ENCODE results near the gene METTL3. TPM values are rescaled to one million over a fixed set of nuclear protein-coding genes. Genes with fewer than 3 reads are reported as not detected.

The METTL3 gene
- total and polyA plus RNA-seq, 2 donors (not counting 3 experiments of a cell fraction or from before 2014, with no cell fraction given): 65.0 to 85.3 TPM

DNA sequence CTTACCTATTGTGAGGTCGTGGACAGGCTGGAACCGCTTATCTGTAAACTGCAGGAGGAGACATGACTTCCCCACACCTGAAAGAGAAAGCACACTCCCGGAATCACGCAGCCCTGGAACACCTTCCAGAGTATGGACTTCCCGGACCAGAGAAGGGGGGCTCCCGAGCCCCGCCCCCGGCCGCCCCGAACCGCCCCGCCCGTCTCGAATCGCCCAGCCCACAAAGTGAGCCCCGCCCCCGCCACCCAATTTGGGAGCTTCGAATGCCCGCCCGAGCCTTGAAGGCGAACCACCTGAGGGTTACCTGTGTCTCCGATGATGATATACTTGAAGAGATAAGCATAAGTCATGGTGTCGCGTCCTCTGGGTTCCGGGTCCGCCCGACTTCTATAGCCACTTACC is 34.6 kb downstream of the METTL3 start:
- H4K20me1 ChIP-seq (replicated peaks; ENCODE audit: control insufficient read depth, extremely low read depth, insufficient read depth, low read length): no peaks in the 10 kb centered on the region
- CTCF ChIA-PET: interaction anchor here (0.6 to 3.7 kb wide), 13 partner anchors 9 to 352 kb away, joined by 3 to 23 read pairs (median 5); partner anchors contain the start of genes CHD8, METTL3 and SUPT16H
- peak overlapping the region; percentile 69 to 91 (median 71) for H3K4me3 ChIP-seq (replicated peaks in 1 of 3; ENCODE audit: insufficient read depth in 1 of 3, low read depth in 1 of 3, low read length in 3 of 3)
- H3K36me3 ChIP-seq (ENCODE audit: control insufficient read depth in 2 of 2, extremely low read depth in 1 of 2, insufficient read depth in 2 of 2, low read length in 2 of 2): peaks cover 0 to 7% of the 10 kb centered on the region in 2 experiments
- no peaks in the 10 kb centered on the region for H3K9me1 ChIP-seq (replicated peaks; ENCODE audit: control insufficient read depth, extremely low read depth, insufficient read depth, low read length)
- BruUV-seq (replicated peaks): no TSS peak
- TF ChIP-seq POLR2A (IDR thresholded peaks at IDR 0.05; ENCODE audit: low read depth, low read length): peak; percentile 6
- TF ChIP-seq, protein P1, sequence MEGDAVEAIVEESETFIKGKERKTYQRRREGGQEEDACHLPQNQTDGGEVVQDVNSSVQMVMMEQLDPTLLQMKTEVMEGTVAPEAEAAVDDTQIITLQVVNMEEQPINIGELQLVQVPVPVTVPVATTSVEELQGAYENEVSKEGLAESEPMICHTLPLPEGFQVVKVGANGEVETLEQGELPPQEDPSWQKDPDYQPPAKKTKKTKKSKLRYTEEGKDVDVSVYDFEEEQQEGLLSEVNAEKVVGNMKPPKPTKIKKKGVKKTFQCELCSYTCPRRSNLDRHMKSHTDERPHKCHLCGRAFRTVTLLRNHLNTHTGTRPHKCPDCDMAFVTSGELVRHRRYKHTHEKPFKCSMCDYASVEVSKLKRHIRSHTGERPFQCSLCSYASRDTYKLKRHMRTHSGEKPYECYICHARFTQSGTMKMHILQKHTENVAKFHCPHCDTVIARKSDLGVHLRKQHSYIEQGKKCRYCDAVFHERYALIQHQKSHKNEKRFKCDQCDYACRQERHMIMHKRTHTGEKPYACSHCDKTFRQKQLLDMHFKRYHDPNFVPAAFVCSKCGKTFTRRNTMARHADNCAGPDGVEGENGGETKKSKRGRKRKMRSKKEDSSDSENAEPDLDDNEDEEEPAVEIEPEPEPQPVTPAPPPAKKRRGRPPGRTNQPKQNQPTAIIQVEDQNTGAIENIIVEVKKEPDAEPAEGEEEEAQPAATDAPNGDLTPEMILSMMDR (IDR thresholded peaks at IDR 0.05; ENCODE audit: extremely low read depth in 1 of 2, insufficient read depth in 1 of 2, low read depth in 1 of 2, low read length in 2 of 2): no peak
- peak overlapping the region; percentile 89 for H3K4me2 ChIP-seq (ENCODE audit: insufficient read depth, low read length)
- no peak for FAIRE-seq
- dilution Hi-C loops (cut with MboI; ENCODE audit: extremely low pct_ligation_motif_present, low sequenced_read_pairs) (no loop called here), intact Hi-C loops (cut with micrococcal nuclease) (no loop called here)
- H3K9me3 ChIP-seq (replicated peaks; ENCODE audit: control insufficient read depth, insufficient read depth, low read length): no peaks in the 10 kb centered on the region
- H2AFZ ChIP-seq (ENCODE audit: low read depth, low read length): peak overlapping the region; percentile 97
- no peak for DNase-seq (ENCODE audit: low read depth, low spot score)
- peaks cover 41% of the 10 kb centered on the region for H3K79me2 ChIP-seq (ENCODE audit: control insufficient read depth, insufficient read depth, low read length)
- no peaks in the 10 kb centered on the region for H3K27me3 ChIP-seq (ENCODE audit: control insufficient read depth in 2 of 2, insufficient read depth in 2 of 2, low read length in 2 of 2)
- peak overlapping the region; percentile 37 for H3K27ac ChIP-seq (ENCODE audit: insufficient read depth, low read depth, low read length)
- peak overlapping the region; percentile 81 for H3K9ac ChIP-seq (replicated peaks; ENCODE audit: extremely low read depth, insufficient read depth, low read length)
- POLR2A ChIA-PET: interaction anchor here (0.9 to 1.9 kb wide), 2 partner anchors 19 to 34 kb away, joined by 7 read pairs; partner anchors contain the start of gene METTL3
- peaks cover 20% of the 10 kb centered on the region for H3K4me1 ChIP-seq (ENCODE audit: control insufficient read depth, extremely low read depth, insufficient read depth, low read length)

GRCh38 chr14:21475767-21476522 is 35.2 kb downstream of the METTL3 start:
- FAIRE-seq (peak; percentile 8), DNase-seq (ENCODE audit: low read depth, low spot score) (no peak)
- ChIA-PET POLR2A (interaction anchor here (0.9 to 1.9 kb wide), 2 partner anchors 18 to 35 kb away, joined by 7 read pairs; partner anchors contain the start of gene METTL3), CTCF (interaction anchor here (0.5 to 3.7 kb wide), 13 partner anchors 9 to 92 kb away, joined by 3 to 23 read pairs (median 5); partner anchors contain the start of genes CHD8, METTL3 and SUPT16H)
- Histone ChIP-seq H3K36me3 (ENCODE audit: control insufficient read depth in 2 of 2, extremely low read depth in 1 of 2, insufficient read depth in 2 of 2, low read length in 2 of 2) (peaks cover 0 to 6% of the 10 kb centered on the region in 2 experiments), H3K27ac (ENCODE audit: insufficient read depth, low read depth, low read length) (peak overlapping the region; percentile 37), H3K9me3 (replicated peaks; ENCODE audit: control insufficient read depth, insufficient read depth, low read length) (no peaks in the 10 kb centered on the region), H2AFZ (ENCODE audit: low read depth, low read length) (peak overlapping the region; percentile 69), H3K27me3 (ENCODE audit: control insufficient read depth in 2 of 2, insufficient read depth in 2 of 2, low read length in 2 of 2) (no peaks in the 10 kb centered on the region), H4K20me1 (replicated peaks; ENCODE audit: control insufficient read depth, extremely low read depth, insufficient read depth, low read length) (no peaks in the 10 kb centered on the region), H3K9ac (replicated peaks; ENCODE audit: extremely low read depth, insufficient read depth, low read length) (peak overlapping the region; percentile 81), H3K79me2 (ENCODE audit: control insufficient read depth, insufficient read depth, low read length) (peaks cover 37% of the 10 kb centered on the region), H3K9me1 (replicated peaks; ENCODE audit: control insufficient read depth, extremely low read depth, insufficient read depth, low read length) (no peaks in the 10 kb centered on the region), H3K4me3 (replicated peaks in 1 of 3; ENCODE audit: insufficient read depth in 1 of 3, low read depth in 1 of 3, low read length in 3 of 3) (peak overlapping the region; percentile 69 to 91 (median 71)), H3K4me1 (ENCODE audit: control insufficient read depth, extremely low read depth, insufficient read depth, low read length) (peaks cover 20% of the 10 kb centered on the region), H3K4me2 (ENCODE audit: insufficient read depth, low read length) (peak overlapping the region; percentile 89)
- TF ChIP-seq POLR2A (IDR thresholded peaks at IDR 0.05; ENCODE audit: low read depth, low read length) (no peak), JUN (IDR thresholded peaks at IDR 0.05; ENCODE audit: borderline replicate concordance, insufficient read depth, insufficient read length, low read depth) (no peak)
- dilution Hi-C loops (cut with MboI; ENCODE audit: extremely low pct_ligation_motif_present, low sequenced_read_pairs) (no loop called here), intact Hi-C loops (cut with micrococcal nuclease) (no loop called here)
- BruUV-seq (replicated peaks): TSS peak; percentile 66

Data from endothelial cell of umbilical vein (primary cell).